Activated CD4-positive, alpha-beta T cell treated with anti-CD3 and anti-CD28 coated beads, Interleukin-2, amount 50 U/mL, for 16 hours (primary cell): ENCODE data around the gene NIPAL3.
A peak's percentile ranks its signal among the peaks of the same experiment; 100 is the strongest.
"Not testable (repeated sequence)": the region's sequence is repeated elsewhere in the genome, so short reads cannot be mapped to it uniquely, and the experiment has no call there.

Experiments
- DNase-seq: peaks from one replicate; pipeline ENCODE4 v3.0.0-alpha.2; 2020

Gene NIPAL3

DNA sequence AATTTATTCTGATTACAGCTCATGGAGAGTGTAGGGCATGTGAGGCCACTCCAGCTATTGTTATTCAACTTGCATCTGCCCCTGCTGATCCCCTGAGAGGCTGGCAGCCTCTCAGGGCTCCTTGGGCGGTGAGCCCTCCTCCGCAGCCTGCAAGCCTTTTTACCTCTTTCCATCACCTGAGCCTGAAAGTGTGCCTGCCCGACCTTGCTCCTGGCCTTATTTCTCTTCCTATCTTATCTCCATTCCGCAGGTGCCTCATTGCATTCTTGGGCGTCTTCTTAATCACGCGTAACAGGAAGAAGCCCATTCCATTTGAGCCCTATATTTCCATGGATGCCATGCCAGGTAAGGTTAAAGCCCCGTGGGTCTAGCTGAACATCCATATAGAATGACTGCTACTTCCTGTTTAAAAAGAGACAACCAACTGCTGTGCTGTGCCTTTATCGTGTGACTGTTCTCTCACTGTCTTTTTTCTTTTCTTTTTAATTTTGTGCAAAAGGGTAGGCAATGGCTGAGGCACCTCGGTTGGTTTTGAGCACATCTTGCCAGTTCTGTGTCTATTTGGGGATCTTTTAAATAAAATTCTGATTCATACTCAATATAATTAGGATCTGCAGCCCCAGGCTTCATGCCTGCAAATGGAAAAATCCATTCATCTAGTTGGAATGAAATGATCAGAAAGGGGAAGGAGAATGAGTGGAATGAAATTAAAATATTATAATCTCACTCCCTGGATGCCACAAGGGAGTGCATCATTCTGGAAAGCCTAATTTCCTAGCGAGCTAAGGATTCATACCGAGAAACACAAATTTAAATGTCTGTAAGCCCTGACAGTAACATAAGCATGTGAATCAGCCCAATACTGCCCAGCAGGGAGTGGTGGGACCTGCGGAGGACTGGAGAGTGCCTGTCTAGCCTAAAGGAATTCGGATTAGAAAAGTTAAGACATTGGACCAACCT is 48.5 kb downstream of the NIPAL3 start:
- no peak for DNase-seq

DNA sequence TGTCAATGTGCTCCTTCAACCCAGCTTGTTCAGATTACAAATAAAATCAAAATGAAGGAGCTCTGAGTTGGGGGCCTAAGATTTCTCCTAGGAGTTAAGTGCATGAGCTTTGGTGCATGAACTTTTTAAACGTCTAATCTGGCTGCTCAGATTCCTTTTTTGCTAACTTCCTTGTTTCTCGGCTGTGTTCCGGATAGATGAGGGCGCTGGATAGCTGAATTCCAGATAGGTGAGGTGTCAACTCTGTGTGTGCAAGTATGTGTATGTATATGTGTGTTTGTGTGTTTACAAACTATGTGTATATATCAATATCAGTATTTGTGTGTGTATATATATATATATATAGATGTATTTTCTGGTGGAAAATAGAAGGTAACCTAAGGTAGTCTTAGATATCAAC is 49.5 kb downstream of the NIPAL3 start:
- DNase-seq, result no peak

- no peak for DNase-seq
Observed at GRCh38 chr1:24465638-24466037, 50.0 kb downstream of the NIPAL3 start.

GRCh38 chr1:24468685-24469316 is 53.2 kb downstream of the NIPAL3 start:
- no peak for DNase-seq

DNA sequence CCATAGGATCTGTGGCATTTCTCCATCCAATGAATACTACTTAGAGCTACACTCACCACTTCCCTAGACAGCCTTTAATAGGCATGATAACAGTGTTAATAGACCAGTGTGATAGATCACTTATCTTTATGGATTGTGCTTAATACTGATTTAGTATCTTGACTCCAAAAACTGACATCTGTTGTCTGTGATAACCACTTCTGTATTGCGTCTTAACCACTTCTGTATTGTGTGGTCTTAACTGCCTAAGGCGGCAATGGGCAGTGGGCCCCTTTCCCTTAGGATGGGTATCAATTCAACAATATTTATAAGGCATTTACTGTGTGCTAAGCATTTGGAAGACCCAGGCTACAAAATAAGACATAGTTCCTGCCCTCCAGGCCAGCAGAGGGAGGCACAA is 55.0 kb downstream of the NIPAL3 start:
- no peak for DNase-seq

GRCh38 chr1:24472527-24473251 is 57.1 kb downstream of the NIPAL3 start:
- DNase-seq, result no peak

DNA sequence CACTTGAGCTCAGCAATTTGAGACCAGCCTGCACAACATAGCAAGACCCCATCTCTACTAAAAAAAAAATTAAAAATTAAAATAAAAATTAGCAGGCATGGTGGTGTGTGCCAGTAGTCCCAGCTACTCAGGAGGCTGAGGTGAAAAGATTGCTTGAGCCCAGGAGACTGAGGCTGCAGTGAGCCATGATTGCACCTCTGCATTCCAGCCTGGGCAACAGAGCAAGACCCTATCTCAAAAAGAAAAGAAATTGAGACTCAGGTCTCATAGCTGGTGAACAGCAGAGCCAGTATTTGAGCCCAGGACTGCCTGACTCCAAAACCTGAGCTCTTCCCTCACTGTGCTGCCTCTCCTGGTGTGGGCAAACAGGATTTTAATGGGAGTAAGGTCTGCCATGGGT is 58.6 kb downstream of the NIPAL3 start:
- DNase-seq, result no peak

GRCh38 chr1:24475700-24476099 is 60.1 kb downstream of the NIPAL3 start:
- no peak for DNase-seq

DNA sequence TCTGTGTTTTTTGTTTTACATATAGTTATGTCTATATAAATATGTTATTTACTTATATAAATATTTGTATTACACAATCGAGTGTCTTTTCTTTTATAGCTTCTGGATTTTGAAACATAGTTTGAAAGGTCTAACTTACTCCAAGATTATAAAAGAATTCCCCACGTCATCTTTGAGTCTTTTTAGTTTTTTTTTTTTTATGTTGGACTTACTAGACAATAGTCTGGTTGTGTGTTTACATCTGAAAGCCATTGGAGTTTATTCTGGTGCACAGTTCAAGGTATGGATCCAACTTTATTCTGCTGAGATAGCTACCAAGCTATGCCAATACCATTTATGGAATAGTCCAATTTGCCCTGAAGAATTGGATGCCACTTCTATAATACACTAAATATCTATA is 61.0 kb downstream of the NIPAL3 start:
- no peak for DNase-seq

- no peak for DNase-seq
Observed at GRCh38 chr1:24477309-24477708, 61.7 kb downstream of the NIPAL3 start.

DNA sequence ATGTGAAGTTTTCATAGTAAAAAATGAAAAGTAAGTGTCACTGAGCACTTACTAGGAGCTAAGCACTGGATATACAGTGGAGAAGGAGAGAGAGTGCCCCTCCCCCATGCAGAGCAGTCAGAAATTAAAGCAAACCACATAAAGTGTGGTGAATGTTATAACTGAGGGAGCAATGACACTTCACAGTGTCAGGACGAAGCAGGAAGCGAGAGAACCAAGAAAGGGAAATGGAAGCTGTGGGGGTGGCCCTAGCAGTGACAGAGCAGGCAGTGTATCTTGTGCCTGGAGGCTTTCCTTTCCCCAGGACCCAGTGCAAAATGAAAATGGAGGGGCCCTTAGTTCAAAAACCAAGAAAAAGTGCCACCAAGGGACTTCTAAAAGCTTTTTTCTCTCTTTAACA is 65.5 kb downstream of the NIPAL3 start:
- DNase-seq, result peak; percentile 73

DNA sequence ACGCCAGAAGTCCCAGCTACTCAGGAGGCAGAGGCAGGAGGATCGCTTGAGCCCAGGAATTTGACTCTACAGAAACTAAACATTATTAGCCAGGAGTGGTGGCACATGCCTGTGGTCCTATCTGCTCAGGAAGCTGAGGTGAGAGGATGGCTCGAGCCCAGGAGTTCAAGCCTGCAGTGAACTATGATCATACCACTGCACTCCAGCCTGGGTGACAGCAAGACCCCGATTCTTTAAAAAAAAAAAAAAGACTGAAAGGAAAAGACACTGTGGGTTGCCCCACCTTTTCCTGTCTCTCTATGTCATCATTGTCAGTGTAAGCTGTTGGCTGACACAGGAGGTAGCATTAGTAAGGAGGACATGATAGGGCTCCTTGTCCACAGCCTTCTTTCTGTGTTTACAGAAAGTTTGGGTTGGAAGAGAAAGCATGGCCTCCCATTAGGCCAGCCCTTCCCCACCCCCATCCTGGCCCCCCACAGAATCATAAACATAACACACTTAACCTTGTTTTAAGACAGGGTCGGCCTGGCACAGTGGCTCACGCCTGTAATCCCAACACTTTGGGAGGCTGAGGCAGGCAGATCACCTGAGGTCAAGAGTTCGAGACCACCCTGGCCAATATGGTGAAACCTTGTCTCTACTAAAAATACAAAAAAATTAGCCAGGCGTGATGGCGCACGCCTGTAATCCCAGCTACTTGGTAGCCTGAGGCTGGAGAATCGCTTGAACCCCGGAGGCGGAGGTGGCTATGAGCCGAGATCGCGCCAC is 66.4 kb downstream of the NIPAL3 start:
- peak; percentile 63 for DNase-seq

DNA sequence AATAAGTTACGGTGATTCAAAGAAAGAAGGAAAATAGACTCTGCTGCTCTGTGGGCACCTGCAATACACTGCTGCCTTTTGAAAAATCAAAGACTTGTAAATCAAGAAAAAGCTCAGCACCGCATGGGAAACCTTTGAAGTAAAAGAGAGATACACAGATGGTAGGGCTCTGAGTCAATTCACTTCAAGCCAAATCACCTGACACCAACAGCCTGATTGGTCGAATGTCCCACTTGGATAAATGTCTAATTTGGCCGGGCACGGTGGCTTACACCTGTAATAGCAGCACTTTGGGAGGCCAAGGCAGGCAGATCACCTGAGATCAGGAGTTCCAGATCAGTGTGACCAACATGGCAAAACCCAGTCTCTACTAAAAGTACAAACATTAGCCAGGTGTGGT is 67.8 kb downstream of the NIPAL3 start:
- peak; percentile 58 for DNase-seq

DNA sequence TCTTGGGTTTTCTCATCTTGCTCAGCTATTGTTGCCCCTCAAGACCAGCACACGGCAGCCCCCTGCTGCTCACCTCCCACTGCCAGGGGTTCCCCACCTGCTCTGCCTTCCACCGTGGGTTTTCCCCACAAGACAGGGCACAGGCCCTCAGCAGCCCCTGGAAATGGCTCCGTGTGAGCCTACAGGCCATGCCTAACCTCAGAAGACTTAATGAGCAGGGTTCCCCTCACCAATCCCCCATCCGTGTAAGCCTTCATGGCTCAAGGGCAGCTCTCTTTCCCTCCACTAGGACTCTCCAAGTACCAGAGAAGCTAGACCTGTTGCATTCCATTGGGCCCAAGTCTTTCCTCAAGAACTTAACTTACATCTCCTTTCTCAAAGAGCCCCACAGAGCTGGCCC is 68.6 kb downstream of the NIPAL3 start:
- DNase-seq, result no peak

DNA sequence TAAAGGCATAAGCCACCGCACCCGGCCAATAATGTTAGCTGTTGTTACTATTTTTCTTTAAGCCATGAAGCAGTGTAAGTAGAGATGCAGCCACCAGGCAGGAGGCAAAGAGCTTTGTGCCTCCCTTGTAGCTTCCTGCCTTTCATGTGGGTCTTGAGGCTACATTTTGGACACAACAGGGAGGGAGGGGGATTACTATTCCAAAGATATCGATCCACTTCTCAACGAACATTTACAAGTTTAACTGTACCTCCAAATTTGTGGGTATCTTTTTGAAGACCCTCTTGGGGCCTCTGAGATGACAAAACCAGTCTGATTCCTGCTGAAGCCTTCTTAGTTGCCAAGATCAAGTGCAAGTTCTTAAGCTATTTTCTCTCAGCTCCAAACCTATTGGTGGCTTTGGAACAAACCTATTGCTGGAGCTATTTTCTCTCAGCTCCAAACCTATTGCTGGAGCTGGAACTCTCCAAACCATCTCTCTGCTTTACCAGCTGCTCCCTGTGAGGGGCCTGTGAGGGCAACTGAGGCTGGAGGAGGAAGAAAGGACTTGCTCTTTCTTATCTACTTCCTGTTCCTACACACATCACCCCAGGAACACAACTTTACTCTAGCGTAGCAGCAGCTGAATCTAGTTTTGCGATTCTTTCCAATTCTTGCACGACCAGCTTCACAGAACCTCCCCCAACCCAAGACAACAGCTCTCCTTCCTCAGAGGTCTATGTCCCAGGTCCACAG is 70.9 kb downstream of the NIPAL3 start:
- DNase-seq, result no peak

GRCh38 chr1:24487455-24487854 is 71.9 kb downstream of the NIPAL3 start:
- no peak for DNase-seq

DNA sequence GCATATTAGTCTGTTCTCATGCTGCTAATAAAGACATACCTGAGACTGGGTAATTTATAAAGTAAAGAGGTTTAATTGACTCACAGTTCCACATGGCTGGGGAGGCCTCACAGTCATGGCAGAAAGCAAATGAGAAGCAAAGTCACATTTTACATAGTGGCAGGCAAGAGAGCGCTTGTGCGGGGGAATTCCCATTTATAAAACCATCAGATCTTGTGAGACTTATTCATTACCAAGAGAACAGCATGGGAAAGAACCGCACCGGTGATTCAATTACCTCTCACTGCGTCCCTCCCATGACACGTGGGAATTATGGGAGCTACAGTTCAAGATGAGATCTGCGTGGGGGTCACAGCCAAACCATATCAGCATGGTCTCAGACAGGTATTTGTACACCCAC is 72.6 kb downstream of the NIPAL3 start:
- peak; percentile 53 for DNase-seq

DNA sequence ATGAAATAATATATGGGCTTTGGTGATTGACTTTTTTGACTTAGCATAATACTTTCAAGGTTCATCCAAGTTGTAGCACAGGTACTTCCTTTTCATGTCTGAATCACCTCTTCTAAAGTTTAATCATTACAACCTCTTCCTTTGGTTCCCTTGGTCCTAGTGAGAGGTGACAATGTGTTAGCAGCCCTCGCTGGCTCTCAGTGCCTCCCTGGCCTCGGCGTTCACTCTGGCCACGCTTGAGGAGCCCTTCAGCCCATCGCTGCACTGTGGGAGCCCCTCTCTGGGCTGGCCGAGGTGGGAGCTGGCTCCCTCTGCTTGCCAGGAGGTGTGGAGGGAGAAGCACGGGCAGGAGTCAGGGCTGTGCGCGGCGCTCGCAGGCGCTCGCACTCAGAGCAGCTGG is 74.1 kb downstream of the NIPAL3 start:
- no peak for DNase-seq

GRCh38 chr1:24490101-24490781 is 74.6 kb downstream of the NIPAL3 start:
- DNase-seq, result no peak

DNA sequence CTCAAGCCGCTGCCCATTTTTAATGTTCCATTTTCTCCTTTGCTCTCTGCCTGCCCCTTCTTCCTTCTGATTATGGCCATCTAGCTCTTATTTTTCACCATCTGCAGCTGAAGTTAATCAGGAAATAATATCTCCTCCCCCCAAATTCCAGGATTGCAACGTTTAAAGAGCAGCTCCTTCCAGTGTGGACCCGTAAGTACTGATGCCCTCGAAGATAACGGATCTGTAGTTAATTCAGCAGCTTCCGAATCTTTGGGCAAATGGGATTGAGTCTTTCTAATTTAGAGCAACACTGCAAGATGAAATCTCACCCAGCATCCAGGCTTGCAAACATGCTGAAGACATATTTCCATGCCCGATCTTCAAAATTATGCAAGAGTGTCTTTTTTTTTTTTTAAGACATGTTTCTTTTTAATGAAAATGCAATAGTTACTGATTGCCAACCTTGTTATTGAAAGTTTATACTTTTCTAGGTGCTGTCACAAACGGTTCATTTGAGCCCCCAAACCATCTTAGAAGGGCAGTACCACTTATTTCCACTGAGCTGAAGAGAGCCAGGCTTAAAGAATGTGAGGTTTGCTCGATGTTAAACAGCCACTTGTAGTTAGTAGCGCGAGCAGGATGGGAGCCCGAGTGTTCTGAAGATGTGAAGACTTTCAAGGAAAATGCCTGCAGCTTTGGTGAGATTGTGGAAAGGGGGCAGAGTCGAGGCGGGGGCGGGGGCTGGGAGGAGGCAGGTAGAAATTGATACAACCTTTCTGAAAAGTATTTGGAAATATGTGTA is 76.2 kb downstream of the NIPAL3 start:
- DNase-seq, result no peak

GRCh38 chr1:24492935-24493334 is 77.3 kb downstream of the NIPAL3 start:
- not testable (repeated sequence) for DNase-seq
